Brain microvascular endothelial cell (primary cell): Measurements from ENCODE around the gene MESP1.

Experiments
- DNase-seq: peaks from one replicate; pipeline ENCODE4 v3.0.0-alpha.2; 2020
- H3K27ac ChIP-seq: fragments of 250-450 bp; sonication (Bioruptor Pico); 2 replicates; pipeline ENCODE4 v1.5.1; 2020; ENCODE audit warnings: mild to moderate bottlenecking, moderate library complexity
- H3K27me3 ChIP-seq: fragments of 250-450 bp; sonication (Bioruptor Pico); replicated peaks from 2 replicates; pipeline ENCODE4 v1.5.1; 2020; ENCODE audit warnings: mild to moderate bottlenecking
- H3K36me3 ChIP-seq: fragments of 250-450 bp; sonication (Bioruptor Pico); replicated peaks from 2 replicates; pipeline ENCODE4 v1.5.1; 2020; ENCODE audit warnings: mild to moderate bottlenecking
- H3K4me3 ChIP-seq: 2 replicates; pipeline ENCODE4 v1.5.1; 2011; ENCODE audit warnings: low read depth, mild to moderate bottlenecking, control low read depth, low read length, moderate library complexity
- in situ Hi-C: cut with HindIII; loops from 2 replicates; pipeline ENCODE4 v1.10.0; 2017; ENCODE audit warnings: low sequenced_read_pairs, low pct_ligation_motif_present
- TF ChIP-seq, protein P1 (sequence below): IDR thresholded peaks from 2 replicates; pipeline ENCODE4 v1.5.1; 2011; ENCODE audit warnings: low read depth, mild to moderate bottlenecking, moderate library complexity, low read length, control low read depth, inconsistent platforms; ENCODE audit errors: missing control alignments

The MESP1 gene

GRCh38 chr15:89750560-89751542, at the start of gene MESP1:
Gene MESP1 (minus strand): TSS chr15:89751249. CDS start chr15:89751231, 18 bp downstream.
- no peaks in the 10 kb centered on the region for H3K36me3 ChIP-seq
- TF ChIP-seq, protein P1, sequence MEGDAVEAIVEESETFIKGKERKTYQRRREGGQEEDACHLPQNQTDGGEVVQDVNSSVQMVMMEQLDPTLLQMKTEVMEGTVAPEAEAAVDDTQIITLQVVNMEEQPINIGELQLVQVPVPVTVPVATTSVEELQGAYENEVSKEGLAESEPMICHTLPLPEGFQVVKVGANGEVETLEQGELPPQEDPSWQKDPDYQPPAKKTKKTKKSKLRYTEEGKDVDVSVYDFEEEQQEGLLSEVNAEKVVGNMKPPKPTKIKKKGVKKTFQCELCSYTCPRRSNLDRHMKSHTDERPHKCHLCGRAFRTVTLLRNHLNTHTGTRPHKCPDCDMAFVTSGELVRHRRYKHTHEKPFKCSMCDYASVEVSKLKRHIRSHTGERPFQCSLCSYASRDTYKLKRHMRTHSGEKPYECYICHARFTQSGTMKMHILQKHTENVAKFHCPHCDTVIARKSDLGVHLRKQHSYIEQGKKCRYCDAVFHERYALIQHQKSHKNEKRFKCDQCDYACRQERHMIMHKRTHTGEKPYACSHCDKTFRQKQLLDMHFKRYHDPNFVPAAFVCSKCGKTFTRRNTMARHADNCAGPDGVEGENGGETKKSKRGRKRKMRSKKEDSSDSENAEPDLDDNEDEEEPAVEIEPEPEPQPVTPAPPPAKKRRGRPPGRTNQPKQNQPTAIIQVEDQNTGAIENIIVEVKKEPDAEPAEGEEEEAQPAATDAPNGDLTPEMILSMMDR: peak; percentile 69
- DNase-seq: peak; percentile 80
- H3K27me3 ChIP-seq: peaks cover 3% of the 10 kb centered on the region
- H3K27ac ChIP-seq: no peak within 1 kb of the TSS
- peak within 1 kb of the TSS; percentile 49 for H3K4me3 ChIP-seq
- in situ Hi-C loops: no loop called here

DNA sequence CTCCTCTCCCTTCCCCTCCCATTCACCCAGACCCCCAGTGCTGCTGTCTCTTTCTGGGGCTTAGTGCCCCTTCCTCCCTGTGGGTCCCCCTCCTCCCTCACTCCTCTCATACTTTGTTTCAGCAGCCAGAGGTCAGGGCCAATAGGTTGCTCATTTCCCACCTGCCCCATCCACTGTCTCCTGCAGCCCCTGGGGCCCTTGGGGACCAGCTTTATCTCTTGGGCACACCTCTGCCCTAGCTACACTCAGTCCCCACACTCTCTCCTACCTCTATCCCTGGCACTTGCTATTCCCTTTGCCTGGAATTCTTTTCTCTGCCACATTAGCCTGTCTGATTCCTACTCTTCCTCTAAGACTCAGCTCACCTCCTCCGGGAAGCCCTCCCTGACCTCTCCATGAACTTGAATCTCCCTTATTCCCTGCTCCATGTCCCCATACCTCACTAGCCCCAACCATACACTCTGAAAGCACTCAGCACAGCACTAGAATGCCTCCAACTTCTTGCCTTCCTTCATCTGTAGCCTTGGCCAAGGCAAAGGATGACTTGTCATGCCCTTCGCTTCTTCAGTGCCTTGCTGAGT, 49.0 kb upstream of the MESP1 start:
- no peak for DNase-seq
- in situ Hi-C loops: no loop called here
- TF ChIP-seq, protein P1: no peak
- H3K27ac ChIP-seq: no peak overlapping the region
- no peaks in the 10 kb centered on the region for H3K27me3 ChIP-seq
- H3K4me3 ChIP-seq: no peak overlapping the region
- peaks cover 76% of the 10 kb centered on the region for H3K36me3 ChIP-seq

DNA sequence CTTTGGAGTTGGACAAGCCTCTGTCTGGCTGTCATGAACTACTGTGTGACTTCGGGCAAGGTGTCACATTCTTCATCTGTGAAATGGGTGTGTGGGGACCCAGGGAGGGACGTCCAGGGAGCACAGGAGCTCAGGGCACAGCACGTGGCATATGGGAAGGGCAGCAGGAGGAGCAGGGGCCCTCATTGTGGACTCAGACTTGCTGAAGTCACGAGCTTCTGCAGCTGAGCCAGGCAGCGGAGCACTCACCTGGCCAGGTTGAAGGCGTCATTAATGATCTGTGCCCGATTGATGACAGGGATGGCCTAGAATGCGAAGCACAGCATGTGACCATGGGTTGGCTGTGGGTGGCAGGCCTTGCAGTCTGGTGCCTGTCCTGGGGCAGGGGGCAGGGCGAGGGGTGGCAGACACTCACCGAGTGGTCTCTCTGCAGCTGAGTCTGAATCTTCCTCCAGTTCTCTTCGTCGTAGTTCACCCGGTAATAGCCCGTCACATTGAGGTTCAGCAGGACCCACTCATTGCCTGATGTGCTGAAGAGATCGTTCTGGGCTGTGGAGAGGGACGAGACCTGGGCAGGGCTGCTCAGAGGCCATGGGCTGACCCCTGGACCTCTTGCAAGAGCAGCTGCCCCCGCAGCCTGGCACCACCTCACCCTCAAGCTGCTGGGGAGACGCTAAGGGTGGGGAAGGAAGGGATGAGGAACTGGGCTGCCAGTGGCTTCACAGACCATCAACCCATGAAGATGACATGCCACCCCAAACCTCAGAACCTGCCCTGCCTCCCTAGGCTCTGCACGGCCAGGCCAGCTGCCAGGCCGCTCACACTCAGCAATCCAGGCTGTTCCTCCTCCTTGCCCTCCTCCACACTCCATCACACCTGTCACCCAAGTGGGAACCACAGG, 48.2 kb upstream of the MESP1 start:
- in situ Hi-C loops: no loop called here
- H3K4me3 ChIP-seq: no peak overlapping the region
- no peak overlapping the region for H3K27ac ChIP-seq
- no peak for DNase-seq
- peaks cover 69% of the 10 kb centered on the region for H3K36me3 ChIP-seq
- TF ChIP-seq, protein P1: no peak
- H3K27me3 ChIP-seq: no peaks in the 10 kb centered on the region

- in situ Hi-C loops: no loop called here
- Histone ChIP-seq H3K4me3 (no peak overlapping the region), H3K27me3 (no peaks in the 10 kb centered on the region), H3K27ac (no peak overlapping the region), H3K36me3 (peaks cover 56% of the 10 kb centered on the region)
- TF ChIP-seq, protein P1: no peak
- DNase-seq: no peak
These were observed 46.7 kb upstream of the MESP1 start for GRCh38 chr15:89797678-89798201.

- Histone ChIP-seq H3K36me3 (peaks cover 56% of the 10 kb centered on the region), H3K27me3 (no peaks in the 10 kb centered on the region), H3K4me3 (no peak overlapping the region), H3K27ac (no peak overlapping the region)
- no peak for DNase-seq
- TF ChIP-seq, protein P1: no peak
- in situ Hi-C loops: no loop called here
These were observed 44.9 kb upstream of the MESP1 start for GRCh38 chr15:89795996-89796395.
